NK-92 (cell line): ENCODE data around the gene BICC1.

Experiments
- DNase-seq: peaks from one replicate; lab custom pipeline; 2025; ENCODE audit not compliant: unreplicated experiment; lab: John Stamatoyannopoulos, UW

Gene BICC1

DNA sequence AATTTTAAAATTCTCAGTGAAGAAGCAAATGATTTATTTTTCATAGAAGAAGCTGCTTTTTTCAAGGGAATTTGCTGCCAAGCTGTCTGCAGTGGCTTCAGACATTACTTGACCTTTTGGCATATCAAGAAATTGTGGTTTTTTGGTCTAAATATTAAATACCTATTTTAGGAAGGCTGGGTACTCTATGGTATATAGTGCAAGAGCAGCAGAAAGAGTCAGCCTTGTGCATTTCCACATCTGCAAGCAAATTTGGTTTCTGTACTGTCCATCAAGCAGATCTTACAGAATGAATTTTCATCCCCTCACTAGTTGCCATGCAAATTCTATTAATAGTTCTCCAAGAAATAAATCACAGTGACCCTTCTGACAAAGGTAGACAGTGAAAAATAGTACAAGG lies 222.0 kb downstream of the BICC1 start:
- no peak for DNase-seq

DNA sequence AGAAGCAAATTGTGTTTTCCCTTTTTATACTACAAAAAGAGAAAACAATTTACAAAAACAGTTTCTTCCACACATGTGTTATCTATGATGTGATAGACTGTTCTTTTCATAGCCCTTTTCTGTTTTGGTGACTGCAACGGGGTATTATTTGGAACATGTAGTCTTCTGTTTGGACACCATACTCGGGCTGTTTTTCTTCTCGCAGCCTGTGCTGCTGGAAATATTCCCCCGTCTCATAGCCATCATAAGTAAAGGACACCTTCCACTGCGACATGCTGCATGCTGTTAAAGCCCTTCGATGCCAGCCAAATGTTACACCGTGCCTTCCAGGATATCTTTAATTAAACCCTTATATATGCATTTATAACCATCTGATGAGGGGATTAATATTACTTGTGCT lies 222.4 kb downstream of the BICC1 start:
- DNase-seq, result no peak

DNA sequence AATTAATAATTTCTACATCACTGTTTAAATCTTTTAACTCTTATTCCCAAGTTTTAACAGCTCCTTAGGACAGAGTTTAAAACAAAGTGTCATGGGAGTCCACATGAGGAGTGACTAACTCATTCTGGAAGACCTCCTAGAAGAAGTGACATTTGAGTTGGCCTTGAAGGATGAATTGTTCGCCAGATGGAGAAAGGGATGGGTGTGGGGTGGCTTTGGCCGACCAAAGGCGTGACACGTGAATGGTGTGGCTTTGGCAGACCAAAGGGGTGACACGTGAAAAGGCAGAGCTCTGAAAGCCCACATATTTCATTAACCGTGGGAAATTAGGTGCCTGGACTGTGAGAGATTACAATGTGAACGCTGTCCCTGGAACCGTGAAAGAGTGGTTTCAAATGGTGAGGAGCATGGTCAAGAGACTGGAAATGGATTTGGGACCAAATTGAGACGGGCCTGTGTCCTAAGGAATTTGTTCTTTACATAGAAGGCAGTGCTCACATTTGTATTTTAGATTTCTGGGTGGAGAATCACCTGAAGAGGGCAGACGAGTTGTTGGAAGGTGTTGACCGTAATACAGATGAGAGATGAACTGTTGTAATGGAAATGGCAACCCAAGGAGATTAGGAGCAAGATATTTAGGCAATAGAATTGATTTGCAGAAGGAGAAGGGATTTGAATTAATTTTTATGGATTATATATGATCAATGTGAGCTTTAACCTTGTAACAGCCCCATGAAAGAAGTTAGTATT lies 228.1 kb downstream of the BICC1 start:
- no peak for DNase-seq

DNA sequence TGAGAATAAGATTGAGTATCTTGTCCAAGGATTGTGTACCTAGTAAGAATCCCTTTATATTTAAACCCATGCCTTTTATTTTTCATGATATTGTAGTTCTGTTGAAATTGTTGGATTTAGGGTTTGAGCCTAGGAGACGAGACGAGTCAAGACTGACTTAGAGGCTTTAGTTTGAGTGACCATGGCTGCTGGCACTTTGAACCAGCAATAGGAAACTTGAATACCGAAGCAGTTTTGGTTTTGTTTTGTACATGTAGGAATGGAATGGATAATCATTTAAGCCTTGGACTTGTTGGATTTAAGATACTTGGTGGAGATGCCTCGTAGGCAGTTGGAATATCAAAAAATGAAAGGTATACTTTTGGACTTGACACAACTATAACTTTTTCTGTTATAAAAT lies 229.0 kb downstream of the BICC1 start:
- no peak for DNase-seq

DNA sequence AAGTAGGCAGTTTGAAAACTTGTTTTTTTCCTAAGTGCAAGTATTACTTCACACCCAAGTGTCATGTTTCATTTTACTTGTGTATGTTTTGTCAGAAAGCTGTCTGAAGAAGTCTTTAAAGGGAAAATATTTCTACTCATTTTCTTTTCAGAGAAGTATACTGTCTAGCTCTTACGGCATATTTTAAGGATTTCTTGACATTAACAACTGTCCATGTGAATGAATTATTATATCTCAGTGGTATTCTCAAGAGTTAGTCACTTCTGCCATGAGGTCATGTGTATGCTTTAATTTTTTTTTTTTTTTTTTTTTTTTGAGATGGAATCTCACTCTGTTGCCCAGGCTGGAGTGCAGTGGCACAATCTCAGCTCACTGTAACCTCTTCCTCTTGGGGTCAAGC lies 229.5 kb downstream of the BICC1 start:
- no peak for DNase-seq

DNA sequence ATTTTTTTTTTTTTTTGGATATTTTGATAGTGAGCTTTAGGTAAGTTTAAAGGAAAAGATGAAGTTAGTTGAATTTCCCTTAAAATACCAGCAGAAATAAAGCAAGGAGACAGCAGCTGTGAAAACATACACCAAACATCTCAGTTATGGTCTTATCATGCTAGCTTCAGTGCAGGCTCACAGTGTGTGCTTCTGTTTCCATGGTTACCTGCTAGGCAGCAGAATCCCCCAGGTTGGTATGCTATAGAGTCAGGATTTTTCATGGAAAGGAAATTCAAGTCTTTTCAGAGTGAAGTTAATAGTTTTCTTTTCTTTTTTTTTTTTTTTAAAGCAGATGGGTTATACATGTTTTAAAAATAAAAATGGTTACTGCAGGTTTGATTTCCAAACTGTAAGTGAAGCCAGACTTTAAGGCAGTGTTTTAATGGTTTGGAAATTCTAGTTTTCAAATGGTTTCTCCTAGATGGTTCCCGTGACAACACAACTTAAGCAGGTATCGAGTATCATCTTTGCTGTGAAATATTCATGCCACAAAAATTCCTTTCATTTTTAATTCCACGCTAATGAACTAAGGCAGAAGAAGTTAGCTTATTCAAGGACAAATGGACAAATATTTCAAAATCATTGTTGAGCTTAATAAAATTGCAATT lies 230.9 kb downstream of the BICC1 start:
- DNase-seq, result no peak

DNA sequence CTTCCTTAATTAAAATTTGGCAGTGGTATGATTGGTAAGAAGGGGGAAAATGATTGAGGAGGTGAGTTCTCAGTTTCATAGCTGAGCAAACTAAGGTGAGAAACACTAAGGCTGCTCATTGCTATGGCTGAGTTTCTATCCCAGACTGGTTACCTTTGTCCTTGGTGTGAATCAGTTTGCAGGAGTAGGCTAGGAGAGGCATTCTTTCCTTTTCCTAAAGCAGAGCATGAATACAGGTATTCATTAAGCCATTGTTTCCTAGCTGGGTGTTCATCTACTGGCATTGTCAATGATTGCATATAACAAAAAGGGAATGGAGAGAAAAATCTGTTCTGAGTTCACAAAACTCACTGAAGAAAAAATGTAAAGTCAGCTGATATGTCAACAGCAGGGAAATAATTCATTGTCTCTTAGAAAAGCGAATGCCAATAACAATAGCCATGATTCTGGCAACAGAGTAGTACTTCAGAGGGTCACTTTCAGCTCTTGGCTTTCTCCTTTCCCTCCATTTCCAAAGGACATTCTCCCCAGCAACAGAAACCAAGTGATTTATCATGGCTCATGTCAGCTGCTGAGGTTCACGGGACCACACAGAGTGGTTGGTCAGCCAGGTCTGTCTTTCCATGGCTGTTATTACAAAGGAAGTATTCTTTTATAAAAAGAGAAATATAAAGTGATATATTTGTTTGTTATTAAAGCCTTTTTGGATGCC lies 234.0 kb downstream of the BICC1 start:
- DNase-seq, result no peak

DNA sequence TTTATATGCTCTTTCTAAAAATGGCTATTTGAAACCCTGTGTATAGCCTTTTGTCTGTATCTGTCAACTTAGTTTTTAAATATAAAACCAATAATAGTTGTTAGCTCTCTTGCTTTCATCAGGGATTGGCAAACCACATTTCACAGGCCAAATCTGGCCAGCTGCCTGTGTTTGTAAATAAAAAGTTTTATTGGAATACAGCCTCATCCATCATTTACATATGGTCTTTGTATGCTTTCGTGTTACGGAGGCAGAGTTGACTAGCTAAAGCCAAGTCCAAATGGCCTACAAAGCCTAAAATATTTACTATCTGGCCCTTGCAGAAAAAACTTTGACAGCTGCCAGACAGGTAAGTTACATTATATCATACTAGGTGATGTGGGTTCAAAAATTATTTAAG lies 235.0 kb downstream of the BICC1 start:
- DNase-seq, result no peak

DNA sequence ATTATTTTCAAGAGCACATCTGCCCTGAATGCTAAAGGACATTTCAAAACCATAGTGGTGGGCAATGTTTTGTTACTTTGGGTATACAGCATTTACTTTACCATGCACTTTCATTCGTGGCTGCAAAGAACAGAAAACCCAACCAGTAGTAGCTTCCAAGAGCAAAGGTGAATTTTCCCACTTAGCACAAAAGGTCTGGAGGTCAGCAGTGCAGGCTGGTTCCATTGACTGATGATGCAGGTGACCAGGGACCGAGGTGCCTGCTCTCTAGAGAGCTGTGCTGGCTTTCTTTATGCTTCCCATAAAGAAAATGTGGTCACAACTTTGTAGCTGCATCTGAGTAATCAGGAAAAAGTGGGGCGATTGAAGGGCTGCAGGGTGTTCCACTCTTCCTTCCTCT lies 240.0 kb downstream of the BICC1 start:
- DNase-seq, result no peak

DNA sequence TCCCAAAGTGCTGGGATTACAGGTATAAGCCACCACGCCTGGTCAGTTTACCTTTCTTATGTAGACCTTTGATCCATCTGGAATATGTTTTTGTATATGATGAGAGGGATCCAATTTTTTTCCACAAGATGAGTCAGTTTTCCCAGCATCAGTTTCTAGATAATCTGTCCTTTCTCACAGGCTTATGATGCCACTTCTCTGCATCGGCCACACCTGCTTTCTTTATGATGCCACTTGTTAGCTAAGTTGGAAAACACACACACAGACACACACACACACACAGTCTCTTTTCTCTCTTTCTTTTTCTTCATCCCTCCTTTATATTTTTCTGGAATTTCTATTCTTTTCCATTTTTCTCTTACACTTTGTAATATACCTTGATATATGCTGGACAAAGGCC lies 240.8 kb downstream of the BICC1 start:
- no peak for DNase-seq

DNA sequence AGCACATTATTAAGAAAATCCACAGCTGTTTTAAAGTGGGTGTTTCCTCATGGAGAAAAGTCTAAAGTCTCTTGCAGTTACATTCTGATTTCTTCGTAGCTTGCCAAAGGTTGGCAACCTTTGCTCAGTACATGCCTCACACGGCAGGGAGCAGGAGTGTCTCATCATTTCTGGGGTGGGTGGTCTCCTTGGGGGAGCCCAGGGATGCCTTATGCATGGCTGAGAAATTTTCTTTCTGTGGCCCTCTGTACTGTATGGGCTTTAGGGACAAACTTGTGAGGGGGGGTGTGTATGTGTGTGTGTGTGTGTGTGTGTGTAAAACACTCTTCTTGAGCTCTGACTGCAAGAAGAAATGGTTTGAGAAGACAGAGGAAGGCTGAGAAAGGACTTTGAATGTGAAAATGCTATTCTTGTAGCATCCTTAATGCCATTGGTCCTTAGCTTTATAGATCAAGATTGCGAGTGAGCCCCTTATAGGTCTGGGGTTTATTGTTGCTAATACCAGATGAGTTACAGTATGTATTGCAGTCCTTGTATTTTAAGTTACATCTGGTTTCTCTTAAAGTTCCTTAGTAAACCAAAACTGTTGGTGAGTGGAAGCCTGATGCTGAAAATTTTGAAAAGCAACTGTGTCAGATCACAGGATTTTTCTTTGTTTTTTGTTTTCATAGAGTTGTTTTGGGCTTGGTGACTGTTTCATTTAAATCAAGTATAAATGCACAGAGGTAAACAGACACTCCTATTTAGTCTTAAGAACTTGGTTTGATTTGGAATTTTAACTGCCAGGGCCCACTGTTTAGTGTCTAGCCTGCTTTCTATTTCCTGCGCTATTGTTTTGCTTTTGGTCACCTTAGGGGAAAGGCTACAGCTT lies 242.0 kb downstream of the BICC1 start:
- DNase-seq, result no peak

DNA sequence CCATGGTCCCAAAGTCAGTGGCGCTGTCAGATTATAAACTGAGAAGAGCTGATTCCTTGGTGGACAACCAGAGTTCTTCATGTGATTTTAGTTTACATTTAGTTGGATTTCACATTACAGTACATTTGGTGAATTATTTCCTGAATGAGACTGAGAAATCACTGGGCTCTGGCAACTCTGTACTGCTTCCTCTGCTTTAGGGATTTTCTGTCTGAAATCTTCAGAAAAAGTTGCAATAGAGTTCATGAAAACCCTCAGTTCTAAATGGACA lies 242.6 kb downstream of the BICC1 start:
- DNase-seq, result no peak

DNA sequence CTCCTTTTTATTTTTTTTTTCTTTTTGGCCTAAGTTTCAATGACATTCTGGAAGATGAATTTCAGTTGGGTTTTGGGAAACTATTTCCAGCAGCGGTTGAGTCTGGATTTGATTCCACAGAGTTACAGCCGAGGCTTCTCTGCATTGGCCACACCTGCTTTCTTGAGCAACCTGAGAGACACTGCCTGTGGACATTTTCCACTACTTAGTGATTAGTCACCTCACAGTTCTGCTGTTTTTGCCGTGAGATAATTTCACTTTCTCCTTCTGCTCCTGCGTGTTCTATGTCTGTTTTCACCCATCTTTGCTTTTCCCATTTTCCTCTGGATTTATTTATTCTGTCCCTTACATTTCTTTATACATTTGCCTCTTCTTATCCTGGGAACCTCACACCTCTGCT lies 243.0 kb downstream of the BICC1 start:
- DNase-seq, result no peak

DNA sequence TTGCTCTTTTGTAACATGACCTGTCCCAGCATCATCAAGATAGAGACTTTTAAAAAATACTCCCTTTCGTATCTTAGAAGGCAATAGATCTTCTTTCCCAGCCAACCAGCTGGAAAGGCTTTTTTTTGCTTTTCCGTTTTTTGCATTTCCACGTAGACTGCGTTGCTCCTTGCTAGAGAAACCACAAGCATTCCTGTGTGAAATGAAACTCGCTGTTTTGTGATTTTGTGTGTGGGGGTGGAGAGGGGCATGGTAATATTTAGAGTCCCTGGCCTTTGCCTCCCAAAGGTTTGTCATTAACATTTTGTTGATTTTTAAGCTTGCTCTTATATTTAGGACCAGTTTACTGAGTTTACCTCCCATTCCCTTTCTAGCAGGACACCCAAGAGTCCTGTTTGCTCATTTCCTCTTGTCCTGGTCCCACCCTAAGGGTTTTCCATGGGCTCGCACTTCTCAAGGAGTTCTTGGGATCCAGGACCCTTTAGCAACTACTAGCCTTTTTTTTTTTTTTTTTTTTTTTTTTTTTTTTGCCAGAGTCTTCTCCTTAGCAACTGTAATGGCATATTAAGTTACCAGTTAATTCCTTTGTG lies 243.6 kb downstream of the BICC1 start:
- no peak for DNase-seq

DNA sequence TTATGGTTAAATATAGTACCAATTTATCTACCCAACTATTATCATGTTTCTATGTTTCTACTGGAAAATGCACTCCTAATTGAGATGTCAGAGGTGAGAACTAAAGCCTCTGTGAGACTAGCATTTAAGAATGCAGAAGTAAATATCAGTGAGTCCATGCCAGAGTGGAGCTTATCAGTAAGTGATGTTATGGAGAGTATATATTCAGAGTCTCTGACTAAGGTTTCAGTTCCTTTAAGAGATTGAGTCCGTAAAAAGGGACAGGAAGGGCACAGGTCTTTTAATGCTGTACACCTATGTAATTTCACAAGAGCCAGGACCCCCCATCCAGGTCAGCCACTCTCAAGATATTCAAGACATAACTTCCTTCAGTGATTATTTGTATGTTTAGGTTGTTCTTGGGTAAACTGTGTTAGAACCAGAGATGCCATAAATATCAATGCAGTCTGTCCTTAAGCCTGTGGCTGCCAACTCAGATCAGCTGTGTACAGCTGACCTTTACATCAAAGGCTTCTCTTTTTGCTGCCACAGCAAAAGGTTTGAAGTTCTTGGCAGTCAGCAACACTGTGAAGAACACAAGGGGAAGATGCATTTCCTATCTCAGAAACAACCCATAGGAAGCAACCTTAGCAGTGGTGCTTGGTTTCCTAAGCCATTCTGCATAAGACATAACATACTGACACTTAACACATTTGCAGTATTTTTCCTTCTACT lies 244.8 kb downstream of the BICC1 start:
- no peak for DNase-seq

DNA sequence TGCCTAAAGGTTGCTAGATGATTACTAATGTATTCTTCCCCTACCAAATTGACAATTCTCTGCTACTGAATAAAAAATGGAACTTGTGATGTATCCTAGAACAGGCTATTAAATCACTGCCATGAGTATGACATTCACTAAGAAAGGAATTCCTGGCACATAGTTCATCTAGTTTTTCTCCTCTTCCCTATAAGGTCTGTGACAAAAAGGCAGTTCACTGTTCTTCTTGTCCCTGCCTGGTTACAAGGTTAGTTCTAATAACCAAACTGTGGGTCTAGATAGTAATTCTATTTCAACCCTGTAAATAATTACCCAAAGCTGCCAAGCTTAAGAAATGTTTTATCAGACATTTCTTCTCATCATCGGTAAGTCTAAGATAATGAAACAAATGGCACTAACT lies 245.6 kb downstream of the BICC1 start:
- DNase-seq, result no peak

DNA sequence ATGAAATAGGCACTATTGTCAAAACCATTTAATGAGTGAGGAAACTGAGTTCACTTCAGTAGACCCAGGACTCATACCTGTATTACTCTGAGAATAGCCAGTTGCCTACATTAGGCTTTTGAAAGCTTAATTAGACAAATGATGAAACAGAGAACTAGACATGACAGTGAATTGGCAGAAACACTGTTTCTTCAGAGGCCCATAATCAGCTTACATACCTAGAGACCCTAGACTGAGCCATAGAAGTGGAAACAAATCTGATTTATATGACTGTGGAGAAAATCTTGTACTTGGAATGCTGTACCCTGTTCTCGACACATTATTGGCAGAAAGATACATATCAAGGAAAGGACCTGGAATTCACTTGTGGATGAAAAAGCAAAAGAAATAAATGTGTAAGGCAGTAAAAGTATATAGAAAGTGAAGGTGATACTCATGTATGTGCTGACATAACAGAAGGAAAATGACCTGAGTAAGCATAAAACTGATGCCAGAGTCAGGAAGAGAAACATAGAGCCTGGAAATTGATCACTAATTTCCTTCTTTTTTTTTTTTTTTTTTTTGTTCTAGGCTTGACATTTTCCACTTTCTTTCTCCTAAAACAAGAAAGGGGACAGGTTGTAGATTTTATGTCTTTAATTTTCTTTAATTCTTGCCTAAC lies 251.5 kb downstream of the BICC1 start:
- DNase-seq, result no peak

DNA sequence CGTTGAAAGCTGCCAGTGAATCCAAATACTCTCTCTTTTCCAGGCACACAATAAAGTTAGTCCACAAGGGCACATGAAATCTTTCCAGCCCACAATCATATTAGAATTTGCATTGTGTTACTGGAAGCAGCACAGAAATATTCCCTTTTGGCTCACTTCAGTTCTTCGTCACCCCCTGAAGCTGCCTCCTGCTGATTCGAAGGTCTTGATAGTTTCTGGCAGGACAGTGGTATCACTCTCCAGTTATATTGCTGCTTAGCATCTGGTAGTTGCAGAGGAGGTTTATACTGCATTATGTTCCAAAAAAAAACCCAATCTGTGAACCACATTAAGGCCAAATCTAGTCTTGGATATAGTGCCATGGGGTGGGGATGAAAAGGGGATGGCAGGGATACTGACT lies 253.2 kb downstream of the BICC1 start:
- DNase-seq, result no peak

DNA sequence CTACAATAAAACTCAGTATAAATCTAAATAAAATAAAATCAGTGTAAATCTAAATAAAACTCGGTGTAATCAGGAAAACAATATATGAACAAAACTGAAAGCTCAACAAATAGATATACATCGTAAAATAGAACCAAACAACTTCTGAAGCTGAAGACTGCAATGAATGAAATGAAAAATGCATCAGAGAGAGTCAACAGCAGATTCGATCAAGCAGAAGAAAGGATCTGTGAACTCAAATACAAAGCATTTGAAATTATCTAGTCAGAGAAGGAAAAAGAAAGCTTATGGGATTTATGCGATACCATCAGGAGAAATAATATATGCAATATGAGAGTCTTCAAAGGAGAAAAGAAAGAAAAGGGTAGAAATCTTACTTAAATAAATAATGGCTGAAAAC lies 255.0 kb downstream of the BICC1 start:
- DNase-seq, result no peak

DNA sequence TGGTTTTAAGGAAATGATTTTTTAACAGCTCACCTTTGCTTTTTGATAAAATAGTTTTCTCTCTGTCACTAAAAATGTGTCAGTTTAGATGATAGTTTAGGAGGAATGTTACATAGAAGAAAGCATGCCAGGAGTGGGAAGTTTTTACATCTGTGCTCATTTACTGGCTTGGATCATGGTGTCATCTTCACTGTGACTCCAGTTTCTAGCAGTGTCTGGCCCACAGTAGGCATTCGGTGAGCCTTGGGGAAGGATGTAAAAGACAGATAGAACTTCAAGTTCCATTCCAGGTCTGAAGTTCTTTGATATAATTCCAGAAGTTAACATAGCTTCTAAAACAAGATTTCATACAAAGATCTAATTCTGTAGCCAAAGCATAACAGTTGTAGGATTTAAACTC lies 259.2 kb downstream of the BICC1 start:
- DNase-seq, result no peak
